Activated CD4-positive, CD25-positive, alpha-beta regulatory T cell treated with anti-CD3 and anti-CD28 coated beads, Interleukin-2, amount 50 U/mL, for 16 hours (primary cell): Measurements from ENCODE around the gene EYA3.
"Not testable (repeated sequence)": the region's sequence is repeated elsewhere in the genome, so short reads cannot be mapped to it uniquely, and the experiment has no call there.

ENCODE experiments used
- DNase-seq: peaks from one replicate; pipeline ENCODE4 v3.0.0-alpha.2; 2020; ENCODE audit warnings: low read depth, low spot score

EYA3 gene

GRCh38 chr1:28028873-28029654, 59.3 kb downstream of the EYA3 start:
- no peak for DNase-seq

- DNase-seq, result no peak
Measured at GRCh38 chr1:28027660-28028059, 60.8 kb downstream of the EYA3 start.

- DNase-seq, result no peak
Measured at GRCh38 chr1:28027238-28027637, 61.2 kb downstream of the EYA3 start.

- no peak for DNase-seq
Measured at GRCh38 chr1:28026329-28026728, 62.1 kb downstream of the EYA3 start.

GRCh38 chr1:28021064-28021463, 67.3 kb downstream of the EYA3 start:
- DNase-seq, result no peak

- no peak for DNase-seq
Measured at GRCh38 chr1:28010969-28011368, 77.4 kb downstream of the EYA3 start.

- DNase-seq, result not testable (repeated sequence)
Measured at GRCh38 chr1:28003117-28003516, 85.3 kb downstream of the EYA3 start.

- no peak for DNase-seq
Measured at GRCh38 chr1:28002600-28002999, 85.8 kb downstream of the EYA3 start.

GRCh38 chr1:27999055-27999454, 89.4 kb downstream of the EYA3 start:
- no peak for DNase-seq

GRCh38 chr1:27994526-27994925, 93.9 kb downstream of the EYA3 start:
- not testable (repeated sequence) for DNase-seq

GRCh38 chr1:27994060-27994459, 94.3 kb downstream of the EYA3 start:
- DNase-seq, result no peak

GRCh38 chr1:27993241-27993640, 95.2 kb downstream of the EYA3 start:
- DNase-seq, result no peak

GRCh38 chr1:27992276-27992675, 96.1 kb downstream of the EYA3 start:
- no peak for DNase-seq

- no peak for DNase-seq
Measured at GRCh38 chr1:27990920-27991537, 97.4 kb downstream of the EYA3 start.

GRCh38 chr1:27981145-27981544, 107.3 kb downstream of the EYA3 start:
- DNase-seq, result no peak

GRCh38 chr1:27980216-27980845, 108.1 kb downstream of the EYA3 start:
- DNase-seq, result no peak

- no peak for DNase-seq
Measured at GRCh38 chr1:27979859-27980201, 108.6 kb downstream of the EYA3 start.

GRCh38 chr1:27979151-27979858, 109.1 kb downstream of the EYA3 start:
- DNase-seq, result no peak

- DNase-seq, result no peak
Measured at GRCh38 chr1:27974417-27974781, 114.0 kb downstream of the EYA3 start.

- no peak for DNase-seq
Measured at GRCh38 chr1:27973771-27974416, 114.5 kb downstream of the EYA3 start.

GRCh38 chr1:27972141-27972540, 116.3 kb downstream of the EYA3 start:
- no peak for DNase-seq

GRCh38 chr1:27971674-27972073, 116.7 kb downstream of the EYA3 start:
- no peak for DNase-seq
